MM.1S (cell line): Measurements from ENCODE around the gene R3HDM4.

ENCODE experiments used
- DNase-seq: peaks from one replicate; pipeline ENCODE4 v3.0.0-alpha.2; 2015
- H2AFZ ChIP-seq: fragments of 300-600 bp; sonication (generic); 2 replicates; pipeline ENCODE4 v1.6.0; 2016; ENCODE audit warnings: antibody characterized with exemption, low read length
- H3F3A ChIP-seq: fragments of 300-600 bp; sonication (generic); 2 replicates; pipeline ENCODE4 v1.6.1; 2016; ENCODE audit warnings: mild to moderate bottlenecking, antibody characterized with exemption, low read length, moderate library complexity, mixed read lengths; ENCODE audit not compliant: insufficient read depth
- H3K27ac ChIP-seq: fragments of 300-600 bp; sonication (generic); 2 replicates; pipeline ENCODE4 v1.5.1; 2016; ENCODE audit warnings: mild to moderate bottlenecking, low read length
- H3K27me3 ChIP-seq: fragments of 300-600 bp; sonication (generic); replicated peaks from 2 replicates; pipeline ENCODE4 v1.6.0; 2016; ENCODE audit warnings: low read length; ENCODE audit not compliant: insufficient read depth
- H3K36me3 ChIP-seq: fragments of 300-600 bp; sonication (generic); replicated peaks from 2 replicates; pipeline ENCODE4 v1.6.1; 2016; ENCODE audit warnings: mild to moderate bottlenecking, low read length, mixed read lengths; ENCODE audit not compliant: insufficient read depth
- H3K4me1 ChIP-seq: fragments of 300-600 bp; sonication (generic); 2 replicates; pipeline ENCODE4 v1.6.1; 2016; ENCODE audit warnings: low read length, mixed read lengths
- H3K4me2 ChIP-seq: fragments of 300-600 bp; sonication (generic); 2 replicates; pipeline ENCODE4 v1.6.0; 2016; ENCODE audit warnings: low read depth, low read length
- H3K4me3 ChIP-seq: fragments of 300-600 bp; sonication (generic); 2 replicates; pipeline ENCODE4 v1.5.1; 2016; ENCODE audit warnings: low read length, mixed read lengths
- H3K79me2 ChIP-seq: fragments of 300-600 bp; sonication (generic); 2 replicates; pipeline ENCODE4 v1.6.1; 2016; ENCODE audit warnings: mixed run types, low read length, mixed read lengths
- H3K9ac ChIP-seq: fragments of 300-600 bp; sonication (generic); 2 replicates; pipeline ENCODE4 v1.6.1; 2016; ENCODE audit warnings: low read length, mixed read lengths
- H3K9me2 ChIP-seq: fragments of 300-600 bp; sonication (generic); replicated peaks from 2 replicates; pipeline ENCODE4 v1.6.1; 2016; ENCODE audit warnings: mild to moderate bottlenecking, low read length, mixed read lengths; ENCODE audit not compliant: insufficient read depth
- H3K9me3 ChIP-seq: fragments of 300-600 bp; sonication (generic); replicated peaks from 2 replicates; pipeline ENCODE4 v1.6.1; 2016; ENCODE audit warnings: mild to moderate bottlenecking, low read length, mixed read lengths; ENCODE audit not compliant: insufficient read depth
- H4K20me1 ChIP-seq: fragments of 300-600 bp; sonication (generic); 2 replicates; pipeline ENCODE4 v1.6.1; 2016; ENCODE audit warnings: mild to moderate bottlenecking, low read length, moderate library complexity, mixed read lengths; ENCODE audit not compliant: insufficient read depth
- CTCF ChIP-seq: fragments of 300-600 bp; sonication (generic); IDR thresholded peaks from 2 replicates; pipeline ENCODE4 v1.5.1; 2016; ENCODE audit warnings: antibody characterized with exemption, low read length, mixed read lengths
- EZH2 ChIP-seq: fragments of 300-600 bp; sonication (generic); optimal IDR thresholded peaks from 2 replicates; pipeline ENCODE3; 2017; ENCODE audit warnings: low read depth, mild to moderate bottlenecking, antibody characterized with exemption, low read length, mixed read lengths
- EZH2phosphoT487 ChIP-seq: fragments of 300-600 bp; sonication (generic); IDR thresholded peaks from 2 replicates; pipeline ENCODE4 v1.6.1; 2018; ENCODE audit warnings: antibody characterized with exemption, low read length

Gene R3HDM4

GRCh38 chr19:924553-925086 lies 11.6 kb upstream of the R3HDM4 start:
- peak overlapping the region; percentile 85 for H3K4me3 ChIP-seq
- peaks cover 5% of the 10 kb centered on the region for H3K4me1 ChIP-seq
- TF ChIP-seq EZH2phosphoT487, result no peak
- TF ChIP-seq CTCF, result no peak
- no peak for TF ChIP-seq EZH2
- no peaks in the 10 kb centered on the region for H4K20me1 ChIP-seq
- no peaks in the 10 kb centered on the region for H3K9me2 ChIP-seq
- peaks cover 29% of the 10 kb centered on the region for H3K79me2 ChIP-seq
- peak overlapping the region; percentile 92 for H2AFZ ChIP-seq
- DNase-seq, result peak; percentile 84
- H3K9me3 ChIP-seq, result no peaks in the 10 kb centered on the region
- no peaks in the 10 kb centered on the region for H3K36me3 ChIP-seq
- H3F3A ChIP-seq, result peaks cover 18% of the 10 kb centered on the region; the same call in 1 of the 2 replicates
- H3K4me2 ChIP-seq, result peak overlapping the region; percentile 94
- H3K27me3 ChIP-seq, result peaks cover 17% of the 10 kb centered on the region
- peak overlapping the region; percentile 82 for H3K9ac ChIP-seq
- H3K27ac ChIP-seq, result peak overlapping the region; percentile 91

GRCh38 chr19:920051-920864 lies 7.2 kb upstream of the R3HDM4 start:
- H3K36me3 ChIP-seq, result no peaks in the 10 kb centered on the region
- no peaks in the 10 kb centered on the region for H4K20me1 ChIP-seq
- DNase-seq, result peak; percentile 10
- peaks cover 12% of the 10 kb centered on the region; the same call in 1 of the 2 replicates for H3F3A ChIP-seq
- no peak overlapping the region for H3K27ac ChIP-seq
- H3K4me2 ChIP-seq, result 0 out of 2 replicates have a peak overlapping the region, but pooled peaks have one; percentile 22
- H2AFZ ChIP-seq, result no peak overlapping the region
- peaks cover 46% of the 10 kb centered on the region for H3K27me3 ChIP-seq
- TF ChIP-seq EZH2phosphoT487 (no peak), EZH2 (no peak), CTCF (no peak)
- no peaks in the 10 kb centered on the region for H3K9me2 ChIP-seq
- H3K79me2 ChIP-seq, result no peaks in the 10 kb centered on the region
- no peak overlapping the region for H3K9ac ChIP-seq
- peaks cover 5% of the 10 kb centered on the region for H3K4me1 ChIP-seq
- no peaks in the 10 kb centered on the region for H3K9me3 ChIP-seq
- H3K4me3 ChIP-seq, result peak overlapping the region; percentile 28; the same call in 1 of the 2 replicates

GRCh38 chr19:919199-920050 lies 6.4 kb upstream of the R3HDM4 start:
- TF ChIP-seq EZH2phosphoT487 (no peak), CTCF (no peak), EZH2 (no peak)
- no peaks in the 10 kb centered on the region for H3K79me2 ChIP-seq
- peaks cover 46% of the 10 kb centered on the region for H3K27me3 ChIP-seq
- H3K36me3 ChIP-seq, result no peaks in the 10 kb centered on the region
- peaks cover 4% of the 10 kb centered on the region; the same call in 1 of the 2 replicates for H3F3A ChIP-seq
- peak overlapping the region; percentile 28; the same call in 1 of the 2 replicates for H3K4me3 ChIP-seq
- H3K27ac ChIP-seq, result no peak overlapping the region
- no peak overlapping the region for H3K9ac ChIP-seq
- H2AFZ ChIP-seq, result no peak overlapping the region
- H3K4me2 ChIP-seq, result 0 out of 2 replicates have a peak overlapping the region, but pooled peaks have one; percentile 22
- no peaks in the 10 kb centered on the region for H3K9me3 ChIP-seq
- no peaks in the 10 kb centered on the region for H4K20me1 ChIP-seq
- peaks cover 5% of the 10 kb centered on the region for H3K4me1 ChIP-seq
- DNase-seq, result no peak
- H3K9me2 ChIP-seq, result no peaks in the 10 kb centered on the region
